ENCODE results near the gene RARRES2. TPM values are rescaled to one million over a fixed set of nuclear protein-coding genes. Genes with fewer than 3 reads are reported as not detected.

Gene RARRES2
- total RNA-seq, 4 donors from 2014 or later = 12.8 to 23.4 (median 16.5) TPM

DNA sequence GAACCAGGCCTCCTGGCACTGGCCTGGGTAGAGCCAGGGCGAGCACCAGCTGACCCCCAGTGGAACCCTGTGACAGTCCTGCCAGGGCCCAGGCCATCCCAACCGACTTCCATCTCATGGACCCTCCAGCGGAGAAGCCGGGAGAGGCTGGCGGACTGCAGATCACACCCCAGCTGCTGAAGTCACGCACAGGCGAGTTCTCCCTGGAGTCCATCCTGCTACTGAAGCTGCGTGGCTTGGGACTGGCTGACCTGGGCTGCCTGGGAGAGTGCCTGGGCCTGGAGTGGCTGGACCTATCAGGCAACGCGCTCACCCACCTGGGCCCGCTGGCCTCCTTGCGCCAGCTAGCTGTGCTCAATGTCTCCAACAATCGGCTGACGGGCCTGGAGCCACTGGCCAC is 4.7 kb downstream of the RARRES2 start:
- Histone ChIP-seq H3K27ac (no peak overlapping the region), H3K4me3 (no peak overlapping the region), H3K9me3 (no peaks in the 10 kb centered on the region), H3K36me3 (no peaks in the 10 kb centered on the region), H3K4me1 (peaks cover 27% of the 10 kb centered on the region), H3K27me3 (peaks cover 19% of the 10 kb centered on the region)
- TF ChIP-seq, protein P1, sequence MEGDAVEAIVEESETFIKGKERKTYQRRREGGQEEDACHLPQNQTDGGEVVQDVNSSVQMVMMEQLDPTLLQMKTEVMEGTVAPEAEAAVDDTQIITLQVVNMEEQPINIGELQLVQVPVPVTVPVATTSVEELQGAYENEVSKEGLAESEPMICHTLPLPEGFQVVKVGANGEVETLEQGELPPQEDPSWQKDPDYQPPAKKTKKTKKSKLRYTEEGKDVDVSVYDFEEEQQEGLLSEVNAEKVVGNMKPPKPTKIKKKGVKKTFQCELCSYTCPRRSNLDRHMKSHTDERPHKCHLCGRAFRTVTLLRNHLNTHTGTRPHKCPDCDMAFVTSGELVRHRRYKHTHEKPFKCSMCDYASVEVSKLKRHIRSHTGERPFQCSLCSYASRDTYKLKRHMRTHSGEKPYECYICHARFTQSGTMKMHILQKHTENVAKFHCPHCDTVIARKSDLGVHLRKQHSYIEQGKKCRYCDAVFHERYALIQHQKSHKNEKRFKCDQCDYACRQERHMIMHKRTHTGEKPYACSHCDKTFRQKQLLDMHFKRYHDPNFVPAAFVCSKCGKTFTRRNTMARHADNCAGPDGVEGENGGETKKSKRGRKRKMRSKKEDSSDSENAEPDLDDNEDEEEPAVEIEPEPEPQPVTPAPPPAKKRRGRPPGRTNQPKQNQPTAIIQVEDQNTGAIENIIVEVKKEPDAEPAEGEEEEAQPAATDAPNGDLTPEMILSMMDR (IDR thresholded peaks at IDR 0.05) = no peak
- no peak for DNase-seq (ENCODE audit: low spot score in 2 of 2)
- no CpG with 5 or more reads among the region's 14 CpGs for WGBS

DNA sequence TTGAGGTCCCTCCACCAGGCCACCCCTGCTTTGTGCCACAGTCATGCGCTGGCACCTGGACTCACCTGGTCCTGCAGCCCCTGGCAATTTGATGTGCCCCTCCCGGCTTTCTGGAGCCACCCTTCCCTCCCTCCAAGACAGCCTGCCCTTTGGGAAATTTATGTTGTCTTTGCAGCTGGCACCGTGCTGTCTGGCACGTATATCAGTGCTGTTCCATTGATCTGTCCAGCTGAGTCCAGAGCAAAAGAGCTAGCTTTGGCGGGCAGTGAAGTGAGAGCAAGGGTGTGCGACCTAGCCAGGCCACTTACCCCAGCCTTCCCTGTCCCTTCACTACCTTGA is 5.7 kb downstream of the RARRES2 start:
- Histone ChIP-seq H3K36me3 (no peaks in the 10 kb centered on the region), H3K4me1 (peaks cover 20% of the 10 kb centered on the region), H3K4me3 (no peak overlapping the region), H3K27ac (no peak overlapping the region), H3K9me3 (no peaks in the 10 kb centered on the region), H3K27me3 (peaks cover 9% of the 10 kb centered on the region)
- TF ChIP-seq EP300 (IDR thresholded peaks at IDR 0.05) = no peak
- TF ChIP-seq POLR2A (IDR thresholded peaks at IDR 0.05) = no peak
- TF ChIP-seq POLR2AphosphoS5 (IDR thresholded peaks at IDR 0.05) = no peak
- 53% methylated on average over 6 of the region's 6 CpGs for WGBS
- no peak for DNase-seq (ENCODE audit: low spot score in 2 of 2)

DNA sequence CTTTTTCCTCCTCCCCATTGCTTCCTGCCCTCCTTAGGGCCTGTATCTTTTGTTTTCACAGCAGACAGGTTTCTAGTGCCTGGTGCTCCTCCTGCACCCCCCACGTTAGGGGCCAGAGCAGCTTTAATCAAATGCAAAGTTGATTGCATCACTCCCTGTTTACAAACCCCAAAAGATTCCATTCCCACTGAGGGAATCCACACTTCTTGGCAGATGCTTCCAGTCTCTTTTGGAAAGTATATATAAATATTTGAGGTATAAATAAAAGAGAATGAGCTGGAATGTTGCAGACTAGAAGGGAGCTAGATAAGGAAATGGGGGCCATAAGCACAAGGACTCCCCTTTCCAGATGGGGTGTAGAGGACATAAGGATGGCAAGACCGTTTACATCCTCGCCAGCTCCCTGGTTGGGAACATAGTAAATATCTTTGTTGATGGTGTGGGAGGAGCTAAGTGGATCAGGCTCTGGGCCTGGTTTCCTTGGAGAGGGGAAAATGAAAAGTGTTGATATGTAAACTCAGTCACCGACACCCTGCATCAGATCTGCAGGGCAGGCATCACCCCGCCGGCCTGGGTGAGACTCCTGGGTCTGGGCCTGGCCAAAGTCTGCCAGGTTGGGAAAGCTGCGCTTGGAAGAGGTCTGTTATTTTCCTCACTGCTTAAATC is 6.2 kb downstream of the RARRES2 start:
- peaks cover 1% of the 10 kb centered on the region for H3K36me3 ChIP-seq
- no peak for DNase-seq (ENCODE audit: low spot score in 2 of 2)
- H3K27ac ChIP-seq = no peak overlapping the region
- no peaks in the 10 kb centered on the region for H3K9me3 ChIP-seq
- H3K4me3 ChIP-seq = no peak overlapping the region
- H3K4me1 ChIP-seq = peaks cover 15% of the 10 kb centered on the region
- TF ChIP-seq POLR2AphosphoS5 (IDR thresholded peaks at IDR 0.05) (no peak), POLR2A (IDR thresholded peaks at IDR 0.05) (no peak), EP300 (IDR thresholded peaks at IDR 0.05) (no peak)
- TF ChIP-seq, protein P1 (IDR thresholded peaks at IDR 0.05) = no peak
- 30% methylated on average over 7 of the region's 7 CpGs for WGBS
- H3K27me3 ChIP-seq = peaks cover 4% of the 10 kb centered on the region

GRCh38 chr7:150334108-150334507 is 7.3 kb downstream of the RARRES2 start:
- TF ChIP-seq EP300 (IDR thresholded peaks at IDR 0.05) (no peak), POLR2AphosphoS5 (IDR thresholded peaks at IDR 0.05) (no peak), POLR2A (IDR thresholded peaks at IDR 0.05) (no peak)
- TF ChIP-seq, protein P1 (IDR thresholded peaks at IDR 0.05) = no peak
- Histone ChIP-seq H3K9me3 (no peaks in the 10 kb centered on the region), H3K4me1 (peaks cover 7% of the 10 kb centered on the region), H3K27ac (no peak overlapping the region), H3K27me3 (no peaks in the 10 kb centered on the region), H3K4me3 (no peak overlapping the region), H3K36me3 (peaks cover 13% of the 10 kb centered on the region)
- WGBS = 95% methylated on average over 8 of the region's 8 CpGs
- no peak for DNase-seq (ENCODE audit: low spot score in 2 of 2)

DNA sequence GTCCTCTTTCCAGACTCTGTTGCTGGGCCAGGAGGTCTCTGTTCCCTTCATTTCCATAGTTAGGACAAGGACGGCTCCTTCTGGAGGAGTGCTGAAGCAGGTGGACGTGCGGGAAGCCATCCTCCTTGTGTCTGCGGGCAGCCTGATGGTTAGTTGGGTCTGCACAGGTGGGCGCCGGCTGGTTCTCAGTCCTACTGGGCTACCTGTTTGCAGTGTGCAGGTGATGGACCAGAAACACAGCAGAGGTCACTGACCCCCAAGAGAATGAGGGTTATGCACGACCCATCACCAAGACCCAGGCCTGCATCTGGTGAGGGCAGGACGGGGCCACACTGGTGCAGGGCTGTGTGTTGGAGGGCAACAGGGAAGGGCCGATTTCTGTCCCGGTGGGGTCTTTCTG is 7.8 kb downstream of the RARRES2 start:
- Histone ChIP-seq H3K4me3 (no peak overlapping the region), H3K36me3 (peaks cover 15% of the 10 kb centered on the region)

More for the DNA sequence above, 7.8 kb downstream of the RARRES2 start:
- Histone ChIP-seq H3K4me1 (peaks cover 7% of the 10 kb centered on the region), H3K9me3 (no peaks in the 10 kb centered on the region), H3K27ac (no peak overlapping the region), H3K27me3 (no peaks in the 10 kb centered on the region)
- TF ChIP-seq EP300 (IDR thresholded peaks at IDR 0.05) = no peak
- TF ChIP-seq, protein P1 (IDR thresholded peaks at IDR 0.05) = no peak
- TF ChIP-seq POLR2A (IDR thresholded peaks at IDR 0.05) = no peak
- no peak for TF ChIP-seq POLR2AphosphoS5 (IDR thresholded peaks at IDR 0.05)
- 95% methylated on average over 6 of the region's 10 CpGs for WGBS
- DNase-seq (ENCODE audit: low spot score in 2 of 2) = no peak

Data from suprapubic skin (tissue), 4 donors.